ENCODE data around the gene CDC25C. TPM values are rescaled to one million over a fixed set of nuclear protein-coding genes. Genes with fewer than 3 reads are reported as not detected.

CDC25C gene
- total RNA-seq, 1 donor from 2014 or later: 2.0 TPM

DNA sequence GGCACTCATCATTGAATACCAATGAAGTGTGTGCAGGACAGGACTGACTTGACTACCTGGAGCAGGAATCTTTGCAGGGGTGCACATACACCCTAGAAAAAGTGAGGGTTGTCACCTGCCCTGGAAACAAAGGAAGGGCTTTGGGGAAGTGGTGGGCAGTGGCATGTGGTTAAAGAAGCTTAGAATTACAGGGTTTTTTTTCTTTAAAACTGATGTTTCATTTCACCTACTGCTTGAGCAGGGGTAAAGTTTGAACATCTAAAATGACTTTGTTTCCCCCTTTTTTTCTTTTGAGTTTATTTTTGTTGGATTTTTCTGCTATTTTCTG lies 18.9 kb upstream of the CDC25C start:
- TF ChIP-seq CTCF (IDR thresholded peaks at IDR 0.05) (no peak), POLR2A (IDR thresholded peaks at IDR 0.05) (no peak), POLR2AphosphoS5 (IDR thresholded peaks at IDR 0.05; ENCODE audit: insufficient read depth in 1 of 2, low read depth in 1 of 2) (no peak)
- H3K36me3 ChIP-seq: peaks cover 0 to 27% of the 10 kb centered on the region in 2 donors
- H3K27me3 ChIP-seq: no peaks in the 10 kb centered on the region
- H3K27ac ChIP-seq: no peak overlapping the region
- no peaks in the 10 kb centered on the region for H3K9me3 ChIP-seq
- peaks cover 19% of the 10 kb centered on the region for H3K4me1 ChIP-seq
- no peak overlapping the region for H3K4me3 ChIP-seq
- no peak for DNase-seq (ENCODE audit: extremely low spot score in 2 of 2)
- intact Hi-C loops (cut with DNase I): no loop called here

DNA sequence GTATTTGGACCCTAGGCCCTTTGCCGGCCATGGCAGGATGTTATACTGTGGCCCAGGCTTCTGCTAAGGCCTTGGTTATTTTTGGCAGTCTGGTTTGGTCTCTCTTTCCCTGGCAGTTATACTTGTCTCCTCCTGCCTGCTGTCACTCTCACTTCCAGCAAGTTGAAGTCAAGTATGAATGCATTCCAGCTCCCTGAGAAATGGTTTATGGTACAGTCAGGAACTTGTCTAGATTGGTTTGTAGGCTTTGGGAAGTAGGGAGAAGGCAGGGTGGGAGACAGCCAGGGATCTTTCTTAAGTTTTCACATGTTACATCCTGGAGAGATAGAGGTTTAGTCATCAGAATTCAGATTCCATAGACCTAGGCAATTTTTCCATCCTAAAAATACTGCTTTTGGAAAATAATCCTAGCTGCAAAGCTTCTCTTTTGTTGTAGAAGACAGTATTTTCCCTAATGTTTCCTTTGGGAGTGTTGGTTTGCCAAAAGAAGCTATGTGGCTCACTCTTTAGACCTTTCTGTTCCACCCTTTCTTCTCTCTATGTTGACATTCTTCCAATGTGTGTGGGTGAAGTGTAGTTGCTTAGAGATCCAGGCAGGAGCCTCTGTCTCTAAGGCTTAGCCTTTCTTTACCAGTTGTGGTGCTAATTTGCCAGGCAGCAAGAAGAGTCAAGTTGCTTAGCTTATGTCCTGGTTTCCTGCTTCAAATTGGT lies 18.4 kb upstream of the CDC25C start:
- Histone ChIP-seq H3K9me3 (no peaks in the 10 kb centered on the region), H3K36me3 (peaks cover 0 to 32% of the 10 kb centered on the region in 2 donors), H3K4me3 (no peak overlapping the region), H3K27me3 (no peaks in the 10 kb centered on the region), H3K27ac (no peak overlapping the region), H3K4me1 (peaks cover 13% of the 10 kb centered on the region)
- intact Hi-C loops (cut with DNase I): no loop called here
- no peak for TF ChIP-seq POLR2AphosphoS5 (IDR thresholded peaks at IDR 0.05; ENCODE audit: insufficient read depth in 1 of 2, low read depth in 1 of 2)
- TF ChIP-seq POLR2A (IDR thresholded peaks at IDR 0.05): no peak
- no peak for TF ChIP-seq CTCF (IDR thresholded peaks at IDR 0.05)
- no peak for DNase-seq (ENCODE audit: extremely low spot score in 2 of 2)

- intact Hi-C loops (cut with DNase I): no loop called here
- no peaks in the 10 kb centered on the region for H3K4me1 ChIP-seq
- no peak for TF ChIP-seq POLR2AphosphoS5 (IDR thresholded peaks at IDR 0.05; ENCODE audit: insufficient read depth in 1 of 2, low read depth in 1 of 2)
- no peak for TF ChIP-seq CTCF (IDR thresholded peaks at IDR 0.05)
- TF ChIP-seq POLR2A (IDR thresholded peaks at IDR 0.05): no peak
- H3K36me3 ChIP-seq: peaks cover 0 to 60% of the 10 kb centered on the region in 2 donors
- no peaks in the 10 kb centered on the region for H3K27me3 ChIP-seq
- DNase-seq (ENCODE audit: extremely low spot score in 2 of 2): no peak
- H3K9me3 ChIP-seq: no peaks in the 10 kb centered on the region
- H3K27ac ChIP-seq: no peak overlapping the region
- H3K4me3 ChIP-seq: no peak overlapping the region
Measured at GRCh38 chr5:138346889-138347288, 15.3 kb upstream of the CDC25C start.

DNA sequence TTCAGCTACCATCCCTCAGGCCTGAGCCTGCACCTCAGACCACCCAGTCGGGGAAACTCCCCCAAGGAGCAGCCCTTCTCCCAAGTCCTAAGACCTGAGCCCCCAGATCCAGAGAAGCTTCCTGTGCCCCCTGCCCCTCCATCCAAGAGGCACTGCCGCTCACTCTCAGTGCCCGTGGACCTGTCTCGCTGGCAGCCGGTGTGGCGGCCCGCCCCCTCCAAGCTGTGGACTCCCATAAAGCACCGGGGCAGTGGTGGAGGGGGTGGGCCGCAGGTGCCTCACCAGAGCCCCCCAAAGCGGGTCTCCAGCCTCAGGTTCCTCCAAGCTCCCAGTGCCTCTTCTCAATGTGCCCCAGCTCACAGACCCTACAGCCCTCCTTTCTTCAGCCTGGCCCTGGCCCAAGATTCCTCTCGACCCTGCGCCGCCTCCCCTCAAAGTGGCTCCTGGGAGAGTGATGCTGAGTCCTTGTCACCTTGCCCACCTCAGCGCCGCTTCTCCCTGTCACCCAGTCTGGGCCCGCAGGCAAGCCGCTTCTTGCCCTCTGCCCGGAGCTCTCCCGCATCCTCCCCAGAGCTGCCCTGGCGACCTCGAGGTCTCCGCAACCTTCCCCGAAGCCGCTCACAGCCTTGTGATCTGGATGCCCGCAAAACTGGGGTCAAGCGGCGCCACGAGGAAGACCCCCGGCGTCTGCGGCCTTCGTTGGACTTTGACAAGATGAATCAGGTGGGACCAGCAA lies 13.5 kb upstream of the CDC25C start:
- Histone ChIP-seq H3K27ac (no peak overlapping the region), H3K27me3 (no peaks in the 10 kb centered on the region), H3K36me3 (peaks cover 0 to 63% of the 10 kb centered on the region in 2 donors)

More for the DNA sequence above, 13.5 kb upstream of the CDC25C start:
- DNase-seq (ENCODE audit: extremely low spot score in 2 of 2): no peak
- no peaks in the 10 kb centered on the region for H3K9me3 ChIP-seq
- TF ChIP-seq POLR2AphosphoS5 (IDR thresholded peaks at IDR 0.05; ENCODE audit: insufficient read depth in 1 of 2, low read depth in 1 of 2) (no peak), CTCF (IDR thresholded peaks at IDR 0.05) (no peak), POLR2A (IDR thresholded peaks at IDR 0.05) (no peak)
- intact Hi-C loops (cut with DNase I): no loop called here
- H3K4me1 ChIP-seq: peaks cover 15% of the 10 kb centered on the region
- no peak overlapping the region for H3K4me3 ChIP-seq
